GM12864 (cell line): ENCODE measurements around the gene NEUROD6.

ENCODE experiments used
- DNase-seq: peaks from one replicate; pipeline ENCODE4 v3.0.0-alpha.2; 2011; ENCODE audit warnings: low read depth
- H3K4me3 ChIP-seq: 2 replicates; pipeline ENCODE4 v1.5.1; 2011; ENCODE audit warnings: mild to moderate bottlenecking, low read depth, low read length, control low read depth
- TF ChIP-seq, protein P1 (sequence below): IDR thresholded peaks from 2 replicates; pipeline ENCODE4 v1.5.1; 2011; ENCODE audit warnings: low read depth, mild to moderate bottlenecking, moderate library complexity, low read length, control low read depth, inconsistent platforms; ENCODE audit errors: missing control alignments

NEUROD6 gene

DNA sequence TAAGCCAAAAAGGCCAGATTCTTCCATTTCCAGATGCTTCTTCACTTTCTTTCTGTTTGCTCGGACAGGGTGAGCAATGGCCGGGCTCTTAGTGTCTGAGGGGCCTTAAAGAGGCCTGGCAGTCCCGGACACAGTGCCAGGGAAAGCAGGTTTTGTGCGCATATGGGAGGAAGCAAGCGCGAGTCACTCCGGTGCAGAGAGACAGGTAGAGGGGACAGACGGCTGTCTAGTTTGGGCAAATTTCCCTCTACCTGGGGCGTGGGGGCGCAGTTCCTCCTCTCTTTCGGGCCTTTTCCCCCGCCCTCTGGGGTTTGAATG is 4.7 kb downstream of the NEUROD6 start:
- TF ChIP-seq, protein P1, sequence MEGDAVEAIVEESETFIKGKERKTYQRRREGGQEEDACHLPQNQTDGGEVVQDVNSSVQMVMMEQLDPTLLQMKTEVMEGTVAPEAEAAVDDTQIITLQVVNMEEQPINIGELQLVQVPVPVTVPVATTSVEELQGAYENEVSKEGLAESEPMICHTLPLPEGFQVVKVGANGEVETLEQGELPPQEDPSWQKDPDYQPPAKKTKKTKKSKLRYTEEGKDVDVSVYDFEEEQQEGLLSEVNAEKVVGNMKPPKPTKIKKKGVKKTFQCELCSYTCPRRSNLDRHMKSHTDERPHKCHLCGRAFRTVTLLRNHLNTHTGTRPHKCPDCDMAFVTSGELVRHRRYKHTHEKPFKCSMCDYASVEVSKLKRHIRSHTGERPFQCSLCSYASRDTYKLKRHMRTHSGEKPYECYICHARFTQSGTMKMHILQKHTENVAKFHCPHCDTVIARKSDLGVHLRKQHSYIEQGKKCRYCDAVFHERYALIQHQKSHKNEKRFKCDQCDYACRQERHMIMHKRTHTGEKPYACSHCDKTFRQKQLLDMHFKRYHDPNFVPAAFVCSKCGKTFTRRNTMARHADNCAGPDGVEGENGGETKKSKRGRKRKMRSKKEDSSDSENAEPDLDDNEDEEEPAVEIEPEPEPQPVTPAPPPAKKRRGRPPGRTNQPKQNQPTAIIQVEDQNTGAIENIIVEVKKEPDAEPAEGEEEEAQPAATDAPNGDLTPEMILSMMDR, result no peak
- no peak for DNase-seq
- no peak overlapping the region for H3K4me3 ChIP-seq

DNA sequence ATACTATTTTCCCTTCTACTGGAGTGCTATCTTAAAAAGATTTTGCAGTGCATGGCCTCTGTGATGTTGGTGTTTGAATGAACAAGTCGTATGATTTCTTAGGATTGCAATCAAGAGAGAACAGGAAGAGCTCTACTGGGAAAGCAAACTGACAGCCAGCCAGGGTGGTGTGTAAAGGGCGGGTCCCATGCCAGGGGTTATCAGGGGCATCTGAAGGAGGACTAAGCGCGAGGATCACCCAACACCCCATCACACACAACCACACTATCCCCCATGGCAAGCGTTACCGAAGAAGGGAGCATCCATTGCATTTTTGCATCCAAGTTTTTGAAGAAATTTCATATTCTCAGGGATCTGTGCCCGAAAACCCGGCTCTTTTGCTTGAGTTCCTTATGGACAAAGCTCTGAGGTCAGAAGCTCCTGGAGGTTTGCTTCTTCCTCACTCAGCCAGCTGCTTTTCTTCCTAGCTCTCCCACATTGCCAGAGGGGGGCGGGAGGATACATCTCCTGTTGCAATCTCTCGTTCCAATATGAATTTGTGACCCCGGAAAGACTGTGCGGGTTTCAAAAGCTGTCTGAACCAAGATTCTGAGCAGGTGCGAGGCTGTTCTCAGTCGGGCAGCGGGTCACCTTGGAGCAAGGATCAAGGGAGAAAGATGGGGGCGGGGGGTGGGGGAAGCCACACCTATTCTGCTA is 5.2 kb downstream of the NEUROD6 start:
- no peak for DNase-seq
- no peak overlapping the region for H3K4me3 ChIP-seq
- TF ChIP-seq, protein P1, result no peak

DNA sequence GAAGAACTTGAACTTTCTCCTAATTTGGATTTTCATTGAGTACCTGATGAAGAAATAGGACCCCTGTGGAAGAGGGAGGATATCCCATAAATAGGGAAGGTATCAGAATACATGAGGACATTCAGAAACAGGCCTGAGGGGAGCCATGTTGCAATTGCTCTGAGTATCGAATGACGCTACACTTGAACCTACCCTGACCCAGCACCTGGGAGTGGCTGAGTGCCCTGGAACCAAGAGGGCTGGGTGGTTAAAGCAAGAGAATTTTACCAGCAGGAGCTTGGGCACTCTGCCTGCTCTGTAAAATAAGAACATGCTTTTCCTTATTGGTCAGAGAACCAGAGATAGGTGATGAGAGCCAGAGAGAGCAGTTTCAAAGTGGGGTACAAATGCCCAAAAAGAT is 7.2 kb downstream of the NEUROD6 start:
- no peak for DNase-seq
- H3K4me3 ChIP-seq, result no peak overlapping the region
- TF ChIP-seq, protein P1, result no peak

DNA sequence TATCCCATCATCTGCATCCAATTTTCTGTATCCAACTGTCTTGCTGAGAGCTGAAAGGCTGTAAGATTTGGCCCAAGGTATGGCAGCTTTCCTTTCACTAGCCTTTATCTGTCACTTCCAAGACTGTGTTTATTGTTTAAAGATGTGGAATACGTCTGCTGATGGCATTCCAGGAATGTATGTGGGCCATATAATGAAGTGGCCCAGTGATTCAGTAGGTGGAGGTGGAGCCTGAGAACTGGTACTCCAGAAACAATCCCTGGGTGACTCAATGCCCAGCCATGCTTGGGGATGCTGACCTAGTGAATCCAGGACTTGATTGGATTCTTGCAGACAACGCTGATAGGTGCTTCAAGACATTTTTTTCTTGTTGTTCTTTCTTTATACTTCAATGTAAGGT is 13.5 kb downstream of the NEUROD6 start:
- no peak overlapping the region for H3K4me3 ChIP-seq
- TF ChIP-seq, protein P1, result no peak
- DNase-seq, result no peak

DNA sequence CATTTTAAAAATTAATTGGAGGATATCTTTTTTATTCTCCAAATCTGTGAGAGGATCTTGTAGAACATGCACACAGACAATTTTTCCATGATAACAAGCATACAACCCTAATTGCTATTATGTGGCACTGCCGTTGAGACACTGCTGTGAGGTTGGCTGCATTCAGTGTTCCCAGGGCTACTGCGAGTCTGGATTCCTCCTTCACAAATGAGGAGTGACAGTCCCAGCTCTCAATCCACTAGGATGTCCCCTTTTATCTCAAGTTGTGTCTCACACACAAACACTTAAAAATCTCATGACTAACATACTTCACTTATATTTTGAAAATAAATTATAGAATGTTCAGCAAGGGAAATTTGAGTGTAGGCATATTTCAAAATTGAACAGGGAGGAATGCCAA is 14.1 kb downstream of the NEUROD6 start:
- no peak for DNase-seq
- TF ChIP-seq, protein P1, result no peak

DNA sequence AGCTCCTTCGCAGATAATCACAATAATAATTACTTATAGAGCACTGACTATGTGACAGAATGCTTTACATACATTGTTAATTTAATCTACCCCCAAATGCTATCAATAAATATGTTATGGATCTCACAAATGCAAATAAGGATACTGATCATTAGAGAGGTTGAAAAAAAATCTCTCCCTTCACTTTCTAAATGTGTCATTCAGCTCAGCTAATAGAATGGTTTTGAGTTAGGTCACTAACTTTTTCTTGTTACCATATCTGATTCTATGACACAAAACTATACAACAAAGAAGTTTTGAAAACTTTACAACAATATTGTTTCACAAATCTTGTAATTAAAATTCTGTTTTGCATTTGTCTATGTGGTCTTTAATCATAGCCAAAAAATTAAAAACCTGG is 17.4 kb downstream of the NEUROD6 start:
- no peak for DNase-seq
- TF ChIP-seq, protein P1, result no peak
- H3K4me3 ChIP-seq, result no peak overlapping the region

More for the DNA sequence above, 14.1 kb downstream of the NEUROD6 start:
- H3K4me3 ChIP-seq, result no peak overlapping the region

DNA sequence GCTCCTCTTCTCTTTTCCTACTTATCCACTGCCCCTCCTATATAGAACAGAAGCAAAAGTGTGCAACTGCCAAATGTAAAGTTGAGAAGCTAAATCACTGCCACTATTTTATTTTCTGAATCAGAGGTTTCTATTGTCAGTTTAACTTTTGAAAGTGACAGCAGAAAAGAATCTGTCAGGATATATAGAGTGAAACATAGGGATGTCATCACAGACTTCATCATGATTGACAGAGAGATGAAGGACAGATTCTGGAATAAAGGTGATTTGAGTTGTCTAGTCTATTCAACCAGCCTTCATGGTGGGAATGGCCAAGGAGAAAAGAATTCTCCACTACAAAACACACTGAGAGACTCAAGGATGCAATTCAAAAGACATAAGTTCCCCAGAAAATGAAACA is 19.9 kb downstream of the NEUROD6 start:
- no peak for DNase-seq
- TF ChIP-seq, protein P1, result no peak
- no peak overlapping the region for H3K4me3 ChIP-seq
